Uterus (tissue), 4 donors: ENCODE data around the gene MIPOL1. TPM values are rescaled to one million over a fixed set of nuclear protein-coding genes. Genes with fewer than 3 reads are reported as not detected.

Experiments
- DNase-seq, 2 donors: peaks; one replicate each; pipeline ENCODE4 v3.0.0-alpha.2; 2019 to 2020
- H3K27ac ChIP-seq, 2 donors: fragments of 200-600 bp; sonication (generic); 1 replicate in 1 of 2; 2 replicates in 1 of 2; pipeline ENCODE4 v1.5.1; 2016 to 2018
- H3K27me3 ChIP-seq, 2 donors: fragments of 200-600 bp; sonication (generic); one replicate each; pipeline ENCODE4 v1.5.1; 2018 to 2019; ENCODE audit warnings: control low read depth in 1 of 2
- H3K36me3 ChIP-seq, 2 donors: fragments of 200-600 bp; sonication (generic); one replicate each; pipeline ENCODE4 v1.5.1; 2019; ENCODE audit warnings: control low read depth in 1 of 2
- H3K4me1 ChIP-seq, 2 donors: fragments of 200-600 bp; sonication (generic); one replicate each; pipeline ENCODE4 v1.5.1; 2018 to 2019; ENCODE audit warnings: control low read depth in 1 of 2
- H3K4me3 ChIP-seq, 2 donors: fragments of 200-600 bp; sonication (generic); 1 replicate in 1 of 2; 2 replicates in 1 of 2; pipeline ENCODE4 v1.5.1; 2018 to 2019; ENCODE audit warnings: mild to moderate bottlenecking in 1 of 2
- H3K9me3 ChIP-seq, 2 donors: fragments of 200-600 bp; sonication (generic); one replicate each; pipeline ENCODE4 v1.5.1; 2019; ENCODE audit warnings: control low read depth in 1 of 2
- POLR2A ChIP-seq, 2 donors: fragments of 450-650 bp; IDR thresholded peaks; one replicate each; pipeline ENCODE4 v1.6.1; 2016; ENCODE audit warnings: antibody characterized with exemption in 2 of 2, mild to moderate bottlenecking in 1 of 2, moderate library complexity in 1 of 2
- intact Hi-C: fragments of 100-400 bp; cut with DNase I; formaldehyde crosslinking; loops from one replicate; pipeline ENCODE4 v1.15.1; 2023; ENCODE audit warnings: low total_unique reads
- total RNA-seq, 4 donors: library from RNA; depleted of rRNA in 3 of 4; stranded (reverse); fragments of >200 nt in 3 of 4; gene quantifications; one replicate each; pipeline versions ENCODE4 v1.1.0 to v1.2.4, GENCODE V29; 2014 to 2023
- TF ChIP-seq, protein P1 (sequence below), 4 experiments: fragments of 200-600 bp in 2 of 4; fragments of 450-650 bp in 2 of 4; sonication (generic) in 2 of 4; IDR thresholded peaks; one replicate each; pipeline ENCODE4 v1.5.1; 2016 to 2019; ENCODE audit warnings: antibody characterized with exemption in 4 of 4, mild to moderate bottlenecking in 2 of 4, moderate library complexity in 1 of 4
- donor health status: DM: yes; HTN: yes; CAD: no.

The MIPOL1 gene
- total RNA-seq, 4 donors from 2014 or later, result 22.8 to 52.1 (median 39.4) TPM

DNA sequence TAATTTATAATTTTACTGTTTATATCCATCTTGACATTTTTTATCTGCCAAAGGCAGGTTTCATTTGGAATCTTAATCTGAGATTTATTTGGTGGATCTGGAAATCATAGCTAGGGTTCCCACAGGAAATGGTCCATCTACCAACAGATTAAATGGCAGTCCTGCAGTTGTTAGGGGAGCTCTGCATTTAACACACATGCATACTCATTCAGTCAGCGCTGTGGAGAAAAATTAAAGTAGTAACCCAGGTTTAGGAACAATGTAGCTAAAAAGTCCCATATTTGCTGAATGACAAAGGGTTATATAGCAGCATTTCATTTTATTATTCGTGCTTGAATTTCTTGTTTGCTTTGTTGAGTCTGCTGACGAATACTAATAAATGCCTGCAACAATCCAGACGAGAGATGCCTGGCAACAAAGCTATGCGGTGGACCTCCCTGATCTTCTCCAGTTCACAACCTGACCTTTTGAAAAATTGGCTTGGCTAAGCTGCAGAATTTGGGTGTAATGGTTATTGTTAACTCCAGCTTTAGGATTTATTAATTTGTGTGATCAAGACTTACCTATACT, 59.8 kb downstream of the MIPOL1 start:
- H3K27ac ChIP-seq, result no peak overlapping the region
- H3K4me3 ChIP-seq, result no peak overlapping the region
- H3K36me3 ChIP-seq, result no peaks in the 10 kb centered on the region
- no peaks in the 10 kb centered on the region for H3K4me1 ChIP-seq
- DNase-seq, result no peak
- no peaks in the 10 kb centered on the region for H3K27me3 ChIP-seq
- TF ChIP-seq, protein P1, sequence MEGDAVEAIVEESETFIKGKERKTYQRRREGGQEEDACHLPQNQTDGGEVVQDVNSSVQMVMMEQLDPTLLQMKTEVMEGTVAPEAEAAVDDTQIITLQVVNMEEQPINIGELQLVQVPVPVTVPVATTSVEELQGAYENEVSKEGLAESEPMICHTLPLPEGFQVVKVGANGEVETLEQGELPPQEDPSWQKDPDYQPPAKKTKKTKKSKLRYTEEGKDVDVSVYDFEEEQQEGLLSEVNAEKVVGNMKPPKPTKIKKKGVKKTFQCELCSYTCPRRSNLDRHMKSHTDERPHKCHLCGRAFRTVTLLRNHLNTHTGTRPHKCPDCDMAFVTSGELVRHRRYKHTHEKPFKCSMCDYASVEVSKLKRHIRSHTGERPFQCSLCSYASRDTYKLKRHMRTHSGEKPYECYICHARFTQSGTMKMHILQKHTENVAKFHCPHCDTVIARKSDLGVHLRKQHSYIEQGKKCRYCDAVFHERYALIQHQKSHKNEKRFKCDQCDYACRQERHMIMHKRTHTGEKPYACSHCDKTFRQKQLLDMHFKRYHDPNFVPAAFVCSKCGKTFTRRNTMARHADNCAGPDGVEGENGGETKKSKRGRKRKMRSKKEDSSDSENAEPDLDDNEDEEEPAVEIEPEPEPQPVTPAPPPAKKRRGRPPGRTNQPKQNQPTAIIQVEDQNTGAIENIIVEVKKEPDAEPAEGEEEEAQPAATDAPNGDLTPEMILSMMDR (IDR thresholded peaks at IDR 0.05), result no peak
- TF ChIP-seq POLR2A (IDR thresholded peaks at IDR 0.05), result no peak
- intact Hi-C loops, result no loop called here
- H3K9me3 ChIP-seq, result no peaks in the 10 kb centered on the region

- intact Hi-C loops, result no loop called here
- Histone ChIP-seq H3K4me1 (no peaks in the 10 kb centered on the region), H3K27me3 (no peaks in the 10 kb centered on the region), H3K9me3 (no peaks in the 10 kb centered on the region), H3K4me3 (no peak overlapping the region), H3K27ac (no peak overlapping the region), H3K36me3 (no peaks in the 10 kb centered on the region)
- no peak for DNase-seq
- TF ChIP-seq, protein P1 (IDR thresholded peaks at IDR 0.05), result no peak
- no peak for TF ChIP-seq POLR2A (IDR thresholded peaks at IDR 0.05)
Observed at GRCh38 chr14:37262649-37263048, 64.9 kb downstream of the MIPOL1 start.

DNA sequence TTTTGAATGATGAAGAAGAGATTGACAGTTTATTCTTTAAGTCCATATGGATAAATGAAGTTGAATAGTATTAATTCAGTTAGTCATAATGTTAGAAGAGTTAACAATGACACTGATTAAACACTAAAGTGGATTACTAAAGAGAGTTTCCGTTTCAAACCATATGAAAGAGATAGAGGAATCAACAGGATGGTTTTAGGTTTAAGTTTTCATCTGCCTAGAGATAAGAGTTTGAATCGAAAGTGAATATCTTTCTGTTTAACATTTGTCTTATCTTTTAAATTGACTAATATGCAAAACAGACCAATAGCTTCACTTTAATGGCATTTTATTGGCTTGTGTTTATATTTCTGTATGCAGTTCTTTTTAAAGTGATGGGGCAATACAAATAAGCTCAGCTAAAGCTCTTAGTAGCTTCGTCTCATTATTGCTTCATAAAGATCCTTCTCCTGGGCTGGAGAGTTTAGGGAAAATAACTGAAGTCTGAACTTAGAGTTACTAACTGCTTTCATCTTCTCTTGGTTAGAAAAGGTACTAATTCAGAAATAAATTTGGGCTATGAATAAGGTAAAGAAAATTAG, 66.0 kb downstream of the MIPOL1 start:
- intact Hi-C loops, result no loop called here
- H3K36me3 ChIP-seq, result no peaks in the 10 kb centered on the region

GRCh38 chr14:37268788-37269187, 71.1 kb downstream of the MIPOL1 start:
- no peaks in the 10 kb centered on the region for H3K27me3 ChIP-seq
- no peaks in the 10 kb centered on the region for H3K9me3 ChIP-seq
- H3K27ac ChIP-seq, result no peak overlapping the region
- no peaks in the 10 kb centered on the region for H3K4me1 ChIP-seq
- no peak overlapping the region for H3K4me3 ChIP-seq
- intact Hi-C loops, result no loop called here
- TF ChIP-seq, protein P1 (IDR thresholded peaks at IDR 0.05), result no peak
- TF ChIP-seq POLR2A (IDR thresholded peaks at IDR 0.05), result no peak
- H3K36me3 ChIP-seq, result no peaks in the 10 kb centered on the region
- DNase-seq, result no peak

More for the DNA sequence above, 66.0 kb downstream of the MIPOL1 start:
- Histone ChIP-seq H3K4me1 (no peaks in the 10 kb centered on the region), H3K27ac (no peak overlapping the region), H3K4me3 (no peak overlapping the region), H3K9me3 (no peaks in the 10 kb centered on the region), H3K27me3 (no peaks in the 10 kb centered on the region)
- TF ChIP-seq POLR2A (IDR thresholded peaks at IDR 0.05), result no peak
- TF ChIP-seq, protein P1 (IDR thresholded peaks at IDR 0.05), result no peak
- no peak for DNase-seq

GRCh38 chr14:37270629-37271028, 72.9 kb downstream of the MIPOL1 start:
- Histone ChIP-seq H3K36me3 (no peaks in the 10 kb centered on the region), H3K27me3 (no peaks in the 10 kb centered on the region), H3K4me1 (no peaks in the 10 kb centered on the region), H3K27ac (no peak overlapping the region), H3K9me3 (no peaks in the 10 kb centered on the region), H3K4me3 (no peak overlapping the region)
- DNase-seq, result no peak
- intact Hi-C loops, result no loop called here
- TF ChIP-seq POLR2A (IDR thresholded peaks at IDR 0.05), result no peak
- TF ChIP-seq, protein P1 (IDR thresholded peaks at IDR 0.05), result no peak
